ENCODE measurements around the gene B3GNT3.

DNA sequence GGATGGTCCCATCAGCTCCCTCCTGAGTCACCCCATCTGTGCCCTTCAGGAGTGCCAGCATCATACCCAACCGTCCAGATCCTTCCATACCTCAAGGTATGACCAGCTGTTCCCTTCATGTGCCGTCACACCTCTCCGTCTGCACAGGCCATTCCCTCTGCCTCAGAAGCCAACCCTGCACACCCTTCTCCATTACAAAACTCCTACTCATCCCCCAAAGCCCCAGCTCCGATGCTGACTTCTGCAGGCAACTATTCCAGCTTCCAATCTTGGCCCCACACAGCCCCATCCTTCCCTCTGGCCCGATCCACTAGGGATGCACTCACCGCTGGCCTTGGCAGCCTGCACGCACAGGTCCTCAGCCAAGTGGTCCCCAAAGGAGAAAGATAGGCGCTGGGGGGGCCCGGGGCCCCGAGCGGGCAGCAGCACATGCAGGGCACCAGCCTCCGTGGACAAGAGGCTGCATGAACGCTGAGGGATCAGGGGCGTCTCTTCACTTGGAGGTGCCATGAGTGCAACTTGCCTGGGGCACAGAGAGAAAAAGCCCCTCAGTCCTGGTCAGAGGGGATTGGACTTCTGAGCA lies 49.1 kb downstream of the B3GNT3 start:
- TF ChIP-seq POLR2AphosphoS5 (IDR thresholded peaks at IDR 0.05; ENCODE audit: low read depth, low read length) (no peak), KDM5A (IDR thresholded peaks at IDR 0.05; ENCODE audit: low read length) (no peak), MAFK (IDR thresholded peaks at IDR 0.05; ENCODE audit: low read depth, low read length) (no peak), PHF8 (conservative IDR thresholded peaks at IDR 0.05; ENCODE audit: low read depth, low read length) (no peak), TCF12 (IDR thresholded peaks at IDR 0.05; ENCODE audit: low read depth, low read length) (no peak), NRF1 (IDR thresholded peaks at IDR 0.05; ENCODE audit: low read depth, low read length) (no peak)
- TF ChIP-seq, protein P1, sequence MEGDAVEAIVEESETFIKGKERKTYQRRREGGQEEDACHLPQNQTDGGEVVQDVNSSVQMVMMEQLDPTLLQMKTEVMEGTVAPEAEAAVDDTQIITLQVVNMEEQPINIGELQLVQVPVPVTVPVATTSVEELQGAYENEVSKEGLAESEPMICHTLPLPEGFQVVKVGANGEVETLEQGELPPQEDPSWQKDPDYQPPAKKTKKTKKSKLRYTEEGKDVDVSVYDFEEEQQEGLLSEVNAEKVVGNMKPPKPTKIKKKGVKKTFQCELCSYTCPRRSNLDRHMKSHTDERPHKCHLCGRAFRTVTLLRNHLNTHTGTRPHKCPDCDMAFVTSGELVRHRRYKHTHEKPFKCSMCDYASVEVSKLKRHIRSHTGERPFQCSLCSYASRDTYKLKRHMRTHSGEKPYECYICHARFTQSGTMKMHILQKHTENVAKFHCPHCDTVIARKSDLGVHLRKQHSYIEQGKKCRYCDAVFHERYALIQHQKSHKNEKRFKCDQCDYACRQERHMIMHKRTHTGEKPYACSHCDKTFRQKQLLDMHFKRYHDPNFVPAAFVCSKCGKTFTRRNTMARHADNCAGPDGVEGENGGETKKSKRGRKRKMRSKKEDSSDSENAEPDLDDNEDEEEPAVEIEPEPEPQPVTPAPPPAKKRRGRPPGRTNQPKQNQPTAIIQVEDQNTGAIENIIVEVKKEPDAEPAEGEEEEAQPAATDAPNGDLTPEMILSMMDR (IDR thresholded peaks at IDR 0.05; ENCODE audit: control extremely low read depth in 1 of 3, insufficient read depth in 1 of 3, low read depth in 1 of 3, low read length in 3 of 3) = no peak
